HG02571 (cell line): ENCODE results near the gene ASIC2.

Experiments used
- ATAC-seq: cut with Tn5 transposase; IDR thresholded peaks from one replicate; pipeline ENCODE4 v1.9.1; 2021; ENCODE audit warnings: mild to moderate bottlenecking, moderate library complexity; ENCODE audit not compliant: unreplicated experiment

ASIC2 gene

DNA sequence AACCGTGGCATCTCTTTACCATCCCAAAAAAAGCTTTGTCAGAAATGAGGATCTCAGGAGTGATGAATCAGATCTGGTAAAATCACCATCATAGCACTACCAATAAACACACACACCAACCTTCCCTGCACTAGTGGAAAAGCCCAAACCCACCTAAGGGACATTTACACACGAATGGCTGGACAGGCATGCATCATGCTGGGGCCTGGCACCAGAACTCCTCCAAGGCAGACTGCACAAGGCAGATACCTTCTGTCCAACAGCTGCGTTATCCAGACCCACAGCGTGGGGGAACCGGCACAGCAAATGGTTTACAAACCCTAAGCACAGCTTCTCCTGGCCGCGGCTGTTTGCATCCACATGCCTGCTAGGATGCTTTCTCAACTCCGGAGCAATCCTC lies 2.8 kb downstream of the ASIC2 start:
- ATAC-seq: no peak

DNA sequence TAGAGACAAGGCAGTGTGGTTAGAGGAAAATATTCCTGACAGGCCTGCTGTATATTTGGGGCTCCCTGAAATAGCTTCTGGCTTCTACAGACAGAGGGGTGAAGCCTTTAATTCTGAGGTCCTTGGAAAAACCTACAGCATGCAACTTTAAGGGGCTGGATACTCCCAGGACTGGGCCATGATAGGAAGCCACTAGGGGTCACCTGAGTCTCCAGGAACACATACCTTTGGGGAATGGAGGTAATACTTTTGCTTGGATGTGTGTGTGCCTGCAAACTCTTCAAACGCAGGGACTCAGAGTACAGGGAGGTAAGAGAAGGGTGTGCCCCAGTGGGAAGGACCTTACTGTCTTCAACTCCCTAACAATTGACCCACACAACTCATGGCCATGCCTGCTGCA lies 4.1 kb downstream of the ASIC2 start:
- ATAC-seq: no peak

DNA sequence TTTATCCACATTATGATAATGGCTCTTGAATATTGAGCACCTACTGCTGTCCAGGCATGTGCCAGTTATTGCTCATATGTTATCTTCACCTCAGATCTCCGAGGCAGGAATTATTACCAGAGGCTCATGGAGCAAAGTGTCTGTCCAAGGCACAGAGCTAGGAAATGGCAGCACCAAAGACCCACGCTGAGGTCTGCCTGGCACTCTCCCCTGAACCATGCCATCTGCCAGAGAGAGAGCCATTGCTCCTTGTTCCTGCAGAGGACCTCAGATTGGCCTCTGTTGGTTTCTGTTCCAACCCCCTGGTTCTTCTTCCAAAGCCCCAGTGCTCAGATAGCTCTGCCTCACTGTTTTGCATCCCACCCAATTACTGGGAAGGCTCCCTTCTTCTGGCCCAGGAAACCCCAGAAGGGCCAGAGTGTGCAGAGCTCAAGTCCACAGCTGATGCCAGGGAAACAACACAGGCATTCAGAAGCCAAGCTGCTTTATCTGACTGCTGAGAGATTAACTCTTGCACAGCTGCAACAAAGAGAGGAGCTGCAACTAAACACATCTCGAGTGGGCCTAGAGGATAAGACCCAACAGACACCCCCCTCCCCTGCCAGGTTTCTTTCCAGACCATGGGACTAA lies 5.9 kb downstream of the ASIC2 start:
- ATAC-seq: no peak

DNA sequence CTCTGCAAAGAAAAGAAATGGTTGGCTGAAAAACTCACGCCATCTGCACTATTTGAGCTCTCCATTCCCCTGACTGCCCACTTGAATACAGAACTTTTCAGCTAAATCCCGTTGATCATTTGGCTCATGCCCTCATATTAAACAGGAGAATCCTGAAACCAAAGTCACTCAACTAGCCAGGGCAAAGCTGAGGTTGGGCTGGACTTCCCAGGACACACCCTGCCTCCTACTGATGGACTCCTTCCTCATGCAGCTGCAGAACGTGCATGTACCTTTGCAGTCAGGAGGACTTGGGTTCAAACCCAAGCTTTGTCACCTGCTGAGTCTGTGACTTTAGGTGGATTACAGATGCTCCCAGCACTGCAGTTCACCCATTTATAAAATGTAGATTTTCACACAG lies 7.7 kb downstream of the ASIC2 start:
- no peak for ATAC-seq

DNA sequence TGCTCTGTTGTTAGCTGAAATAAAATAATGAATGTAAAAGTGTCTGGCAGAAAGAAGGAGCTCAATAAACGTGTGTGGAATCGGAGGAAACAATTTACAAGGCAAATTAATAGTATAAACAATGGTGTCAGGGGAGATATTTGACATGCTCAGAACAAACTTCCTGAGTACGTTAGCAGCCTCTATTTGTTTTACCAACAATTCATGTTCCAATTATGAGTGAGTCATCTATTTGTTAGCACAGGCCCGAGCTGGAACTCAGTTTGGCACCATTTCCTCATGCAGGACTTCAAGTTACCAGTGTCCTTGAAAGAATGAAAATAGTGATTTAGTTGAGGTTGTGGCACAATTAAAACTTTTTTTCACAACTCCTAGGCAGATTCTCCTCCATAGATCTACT lies 9.1 kb downstream of the ASIC2 start:
- no peak for ATAC-seq

DNA sequence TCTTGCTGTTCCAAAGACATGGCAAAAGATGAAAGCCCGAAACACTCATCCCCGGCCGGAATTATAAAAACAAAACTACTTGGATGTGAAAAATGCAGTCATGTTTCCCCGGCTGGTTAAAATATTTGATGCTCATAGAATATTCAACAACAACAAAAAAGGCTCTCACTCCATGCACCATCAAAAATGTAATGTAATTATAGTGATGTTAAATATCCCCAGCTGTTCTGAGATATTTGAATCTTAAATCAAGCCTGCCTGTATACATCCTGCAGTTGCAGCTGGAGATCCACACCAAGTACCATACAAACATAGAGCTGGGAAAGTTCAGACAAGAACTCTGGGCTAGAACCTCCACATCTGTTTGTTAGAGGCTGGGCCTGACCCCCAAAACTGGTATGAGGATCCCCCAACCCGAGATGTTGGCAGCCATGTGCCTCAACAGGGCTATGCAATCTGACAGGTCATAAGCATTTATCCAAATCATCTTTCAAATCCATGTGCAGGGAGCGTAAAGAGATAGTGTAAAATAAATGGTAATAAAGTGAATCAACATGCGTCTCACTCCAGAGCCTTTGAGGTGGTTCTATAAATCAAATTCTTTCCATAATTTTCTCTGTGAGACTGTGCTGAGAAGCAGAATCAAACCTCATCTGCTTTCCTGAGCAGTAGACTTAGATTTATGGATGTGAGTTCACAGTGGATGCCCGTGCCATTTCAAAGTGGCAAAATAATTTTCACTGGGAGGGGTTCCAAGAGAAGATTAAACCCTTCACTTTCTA lies 12.7 kb downstream of the ASIC2 start:
- ATAC-seq: no peak

DNA sequence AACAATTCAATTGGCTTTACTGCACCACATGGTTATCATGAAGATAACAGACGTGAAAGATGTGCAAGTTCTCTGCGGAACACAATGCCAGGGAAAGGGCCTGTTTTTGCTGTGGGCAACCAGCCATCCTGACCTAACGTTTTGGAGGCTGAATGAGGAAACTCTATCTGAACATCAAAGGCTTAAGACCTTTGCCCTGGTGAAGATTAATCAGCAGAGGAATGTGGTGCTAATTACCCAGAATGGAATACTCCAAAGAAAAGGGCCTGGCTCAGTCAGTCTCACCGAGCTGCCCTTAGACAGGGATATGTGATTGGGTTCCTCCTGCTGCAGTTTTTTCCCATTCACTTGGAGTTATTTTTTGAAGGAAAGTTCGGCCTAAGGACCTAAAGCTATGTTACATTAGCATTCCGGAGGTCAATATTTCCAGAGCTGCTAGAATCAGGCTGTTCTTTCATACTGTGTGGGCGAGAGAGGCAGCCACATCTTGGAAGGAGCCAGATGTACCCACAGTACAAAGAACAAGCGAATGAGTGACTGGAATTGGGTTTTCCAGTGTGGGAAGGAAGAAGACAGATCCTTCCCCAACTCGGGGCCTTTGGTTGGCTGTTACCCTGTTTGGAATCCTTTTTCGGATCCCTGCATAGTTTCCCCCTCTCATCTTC lies 15.5 kb downstream of the ASIC2 start:
- ATAC-seq: no peak

DNA sequence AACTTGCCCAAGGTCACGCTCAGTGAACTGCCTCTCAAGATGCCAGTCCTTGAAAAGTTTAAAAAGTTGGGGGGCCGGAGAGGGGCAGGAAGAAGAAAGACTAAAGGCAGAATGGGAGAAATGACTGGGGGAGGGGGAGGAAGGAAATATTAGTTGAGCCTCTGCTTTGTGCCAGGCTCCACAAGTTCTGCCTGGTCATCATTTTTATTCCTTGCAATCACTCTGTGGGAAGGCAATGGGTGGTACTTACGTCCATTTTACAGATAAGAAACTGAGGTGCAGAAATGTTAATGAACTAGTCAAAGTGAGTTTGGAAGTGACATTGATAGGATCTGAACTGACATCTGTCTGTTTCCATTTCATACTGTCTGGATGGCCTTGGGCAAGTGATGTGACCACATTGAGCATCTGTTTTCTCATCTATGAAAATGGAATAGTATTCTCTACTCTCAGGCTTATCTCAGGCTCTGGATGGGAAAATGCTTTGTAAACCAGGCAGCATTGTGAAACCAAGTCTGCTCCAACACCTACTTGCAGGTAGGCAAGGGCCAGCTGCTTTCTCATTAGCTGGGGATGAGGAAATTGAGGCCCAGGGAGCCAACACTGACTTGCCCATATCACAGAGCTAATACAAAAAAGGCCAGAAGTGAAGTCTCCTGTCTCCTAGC lies 19.2 kb downstream of the ASIC2 start:
- ATAC-seq: no peak

DNA sequence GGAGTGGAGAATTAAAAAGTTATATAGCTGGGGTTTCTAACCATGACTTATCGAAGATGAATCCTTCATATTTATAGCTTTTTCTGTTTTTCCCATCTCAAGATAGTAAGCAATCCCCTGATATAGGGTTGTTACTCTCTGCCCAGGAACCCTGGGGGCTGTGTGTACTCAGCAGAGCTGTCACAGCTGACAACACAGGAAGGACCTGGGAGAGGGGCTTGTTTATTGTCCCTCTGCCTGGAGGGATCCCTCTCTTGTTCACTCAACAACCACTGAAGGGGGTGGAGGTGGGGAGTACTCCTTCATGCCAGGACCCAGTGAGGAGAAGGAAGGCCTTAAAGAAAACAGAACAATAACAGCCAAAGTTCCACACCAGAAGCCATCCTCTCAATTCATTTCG lies 19.8 kb downstream of the ASIC2 start:
- no peak for ATAC-seq

DNA sequence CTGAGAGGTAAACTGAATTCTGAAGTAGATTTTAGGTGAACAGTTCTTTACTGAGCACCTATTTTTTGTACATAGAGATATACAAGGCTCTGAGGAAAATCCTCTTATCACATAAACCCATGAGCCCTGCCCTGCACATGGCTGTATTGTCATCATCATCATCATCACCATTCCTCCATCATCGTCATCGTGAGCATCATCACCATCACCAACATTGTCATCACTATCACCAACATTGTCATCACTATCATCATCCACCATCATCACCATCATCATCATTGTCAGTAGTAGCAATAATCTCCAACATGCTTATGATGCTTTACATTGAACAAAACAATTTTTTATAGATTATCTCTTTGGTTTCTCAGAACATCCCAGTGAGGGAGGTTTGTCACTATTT lies 20.7 kb downstream of the ASIC2 start:
- ATAC-seq: no peak

DNA sequence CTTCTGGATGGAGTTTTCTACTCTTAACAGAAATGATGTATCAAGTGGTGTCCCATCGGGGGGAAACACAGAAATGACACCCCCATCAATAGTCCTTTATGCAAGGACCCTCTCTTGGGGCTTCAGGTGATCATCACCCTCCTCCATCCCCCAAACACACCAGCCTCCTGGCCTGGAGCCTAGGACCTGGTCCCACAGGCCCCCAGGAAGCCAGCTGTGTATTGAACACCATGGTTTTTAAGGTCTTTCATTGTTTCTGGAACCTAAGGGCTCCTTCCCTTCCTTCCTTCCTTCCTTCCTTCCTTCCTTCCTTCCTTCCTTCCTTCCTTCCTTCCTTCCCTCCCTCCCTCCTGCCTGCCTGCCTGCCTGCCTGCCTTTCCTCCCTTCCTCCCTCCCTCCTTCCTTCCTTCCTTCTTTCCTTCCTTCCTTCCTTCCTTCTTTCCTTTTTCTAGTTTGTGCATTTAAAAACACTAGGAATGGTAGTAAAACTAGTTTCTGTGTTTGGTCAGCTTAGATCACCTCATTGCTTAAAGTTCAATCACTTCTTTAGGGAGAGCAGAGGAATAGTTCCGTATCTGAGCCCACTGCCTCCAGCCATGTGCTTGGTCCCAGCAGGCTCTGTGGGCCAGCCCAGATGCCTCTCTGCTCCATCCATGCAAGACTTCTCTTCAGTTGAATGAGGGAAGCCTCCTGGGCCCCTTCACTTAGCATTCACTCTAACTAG lies 23.6 kb downstream of the ASIC2 start:
- no peak for ATAC-seq

DNA sequence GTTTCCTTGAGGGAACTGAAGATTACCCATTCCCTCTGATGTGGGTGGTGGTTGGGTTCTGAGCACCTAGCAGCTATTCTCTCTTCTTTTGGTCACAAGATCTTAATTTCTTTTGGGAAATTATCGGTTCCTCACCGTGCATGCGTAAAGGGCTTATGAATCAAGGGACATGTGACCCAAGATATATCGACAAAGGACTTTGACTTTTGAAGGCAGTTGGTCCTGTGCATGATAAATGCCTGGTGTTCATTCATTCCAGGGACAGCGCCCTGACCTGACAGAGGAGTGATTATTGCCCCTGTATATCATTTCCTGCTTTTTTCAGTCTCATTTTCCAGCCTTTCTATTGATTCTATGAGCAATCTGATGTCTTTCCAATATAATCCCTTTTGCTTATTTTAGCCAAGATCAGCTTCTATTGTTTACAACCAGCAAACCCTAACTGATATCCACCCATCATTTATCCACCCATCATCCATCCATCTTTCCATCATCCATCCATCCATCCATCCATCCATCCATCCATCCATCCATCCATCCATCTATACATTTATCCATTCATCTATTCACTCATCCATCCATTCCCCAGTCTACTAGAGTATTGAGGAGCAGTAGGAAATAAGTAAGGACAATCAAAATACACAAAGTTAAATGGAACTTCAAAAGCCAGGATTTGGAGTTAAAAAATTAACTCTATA lies 25.1 kb downstream of the ASIC2 start:
- no peak for ATAC-seq

DNA sequence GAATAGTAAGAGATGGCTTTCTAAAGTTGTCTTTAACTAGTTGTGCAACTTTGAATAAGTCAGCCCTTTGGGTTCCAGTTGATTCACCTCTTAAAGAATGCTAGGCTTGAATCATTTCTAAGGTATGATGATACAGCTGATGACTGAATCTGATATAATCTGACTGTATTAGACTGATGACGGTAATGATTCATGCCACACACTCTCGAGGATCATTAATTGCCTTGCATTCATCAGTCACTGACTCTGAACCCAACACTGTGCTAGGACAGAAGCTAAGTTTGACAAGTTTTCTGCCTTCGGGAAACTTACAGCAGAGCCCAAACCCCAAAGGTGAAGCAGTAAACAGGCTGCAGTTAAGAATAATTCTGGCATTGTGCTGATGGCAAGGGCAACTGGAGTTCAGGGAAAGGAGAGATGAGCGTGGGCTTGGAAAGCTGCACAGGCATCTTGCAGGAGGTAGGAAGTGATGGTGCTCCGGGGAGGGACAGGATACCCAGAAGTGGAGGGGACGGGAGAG lies 25.8 kb downstream of the ASIC2 start:
- ATAC-seq: no peak

DNA sequence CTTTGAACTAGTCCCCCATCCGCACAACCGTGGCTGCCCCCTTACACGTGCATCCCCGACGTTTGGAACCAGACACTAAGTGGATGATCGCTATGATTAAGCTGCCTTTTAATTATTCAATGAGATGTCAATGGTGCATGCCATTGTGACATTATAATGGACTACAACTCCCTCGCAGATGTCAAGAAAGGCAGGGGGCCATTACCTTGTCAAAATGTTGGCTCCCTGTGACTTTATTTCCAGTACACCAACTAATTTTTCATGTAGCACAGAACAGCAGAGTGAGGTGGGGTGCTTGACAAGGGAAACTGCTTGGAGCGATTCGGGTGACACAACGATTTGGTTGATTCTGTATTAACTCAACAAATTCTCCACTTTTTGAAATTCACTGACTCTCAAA lies 26.5 kb downstream of the ASIC2 start:
- no peak for ATAC-seq

DNA sequence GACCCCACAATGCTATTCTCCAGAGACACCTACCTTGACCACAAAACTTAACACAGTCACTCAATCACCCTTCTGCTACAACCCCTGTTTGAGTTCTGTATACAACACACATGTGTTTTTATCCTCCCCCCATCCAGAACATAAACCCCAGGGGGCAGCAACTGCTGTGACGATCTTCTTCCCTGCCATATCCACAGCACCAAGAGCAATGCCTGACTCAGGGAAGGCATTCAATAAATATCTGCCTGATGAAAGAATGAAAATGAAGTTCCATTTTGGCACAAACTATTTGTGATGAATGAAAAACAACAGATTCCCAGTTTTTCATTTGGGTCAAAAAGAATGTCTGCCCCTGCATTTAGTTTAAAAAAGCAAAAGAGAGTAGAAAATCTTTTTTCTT lies 27.0 kb downstream of the ASIC2 start:
- no peak for ATAC-seq

DNA sequence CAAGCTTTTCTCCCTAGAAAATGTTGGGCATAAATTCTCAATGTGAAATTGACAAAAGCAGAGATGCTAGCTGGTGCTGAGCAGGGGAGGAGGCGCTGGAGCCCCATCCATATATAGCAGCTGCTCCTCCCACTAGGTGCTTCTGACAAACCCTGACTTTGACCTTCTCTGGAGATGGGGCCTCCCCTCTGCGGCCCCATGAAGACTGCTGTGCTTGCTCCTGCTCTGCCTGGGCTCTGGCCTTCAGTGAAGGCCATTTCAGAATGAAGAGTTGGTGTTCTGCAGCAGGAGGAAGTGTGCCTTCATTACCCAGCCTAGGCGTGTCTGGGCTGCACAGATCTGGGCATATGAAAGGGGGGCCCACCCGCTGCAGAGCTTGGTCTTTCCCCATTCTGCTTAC lies 29.7 kb downstream of the ASIC2 start:
- ATAC-seq: no peak

DNA sequence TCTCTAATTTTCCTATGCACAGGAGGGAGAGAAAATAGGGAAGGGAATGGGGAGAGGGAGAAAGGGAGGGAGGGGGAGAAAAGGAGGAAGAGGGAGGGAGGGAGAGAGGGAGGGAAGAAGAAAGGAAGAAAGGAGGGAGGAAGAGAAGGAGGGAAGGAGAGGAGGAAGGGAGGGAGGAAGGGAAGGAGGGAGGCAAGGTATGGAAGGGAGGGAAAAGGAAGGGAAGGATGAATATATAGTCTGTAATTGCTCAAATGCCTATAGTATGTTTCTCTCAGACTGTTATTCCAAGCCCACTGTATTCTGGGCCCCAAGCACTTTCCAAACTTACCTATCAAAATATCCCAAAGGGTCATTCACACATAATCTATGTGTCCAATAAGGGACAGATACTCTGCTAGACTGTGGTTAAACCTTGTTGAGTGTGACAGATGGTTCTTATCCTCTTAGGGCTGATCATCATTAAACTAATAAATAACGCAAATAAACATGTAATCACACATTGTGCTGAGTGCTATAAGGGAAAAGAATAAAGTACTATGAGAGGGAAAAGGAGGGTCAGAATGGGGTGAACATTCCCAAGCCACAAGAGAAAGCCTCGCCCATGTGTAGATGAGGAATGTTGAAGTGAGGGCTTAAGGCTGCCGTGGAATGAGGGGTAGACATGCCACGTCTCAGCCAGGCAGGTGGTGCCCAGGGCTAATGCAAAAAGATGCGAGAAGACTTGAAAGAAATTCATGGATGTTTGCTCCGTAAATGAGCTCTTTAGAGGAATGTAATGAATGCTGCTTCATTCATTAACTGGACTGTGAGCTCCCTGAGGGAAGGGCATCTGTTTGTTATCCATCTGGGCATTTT lies 30.6 kb downstream of the ASIC2 start:
- no peak for ATAC-seq

DNA sequence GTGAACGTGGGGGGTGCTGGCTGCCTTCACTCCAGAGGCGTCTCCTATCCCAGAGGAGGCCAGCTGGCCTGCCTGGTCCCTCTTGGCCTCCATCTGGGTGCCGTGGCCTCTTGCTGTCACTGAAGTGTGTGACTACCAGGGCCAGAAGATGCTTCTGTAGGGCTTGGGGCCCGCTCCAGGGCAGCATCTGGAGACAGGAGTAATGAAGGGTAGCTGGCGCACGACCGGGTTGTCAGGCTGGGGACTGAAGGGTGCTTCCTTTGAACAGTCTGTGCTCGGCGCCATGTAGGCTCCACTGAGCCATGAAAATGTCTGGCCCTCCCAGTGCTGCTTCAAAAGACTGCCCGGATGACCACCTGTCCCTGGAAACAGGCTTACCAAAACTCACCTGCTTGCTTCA lies 31.3 kb downstream of the ASIC2 start:
- ATAC-seq: no peak

DNA sequence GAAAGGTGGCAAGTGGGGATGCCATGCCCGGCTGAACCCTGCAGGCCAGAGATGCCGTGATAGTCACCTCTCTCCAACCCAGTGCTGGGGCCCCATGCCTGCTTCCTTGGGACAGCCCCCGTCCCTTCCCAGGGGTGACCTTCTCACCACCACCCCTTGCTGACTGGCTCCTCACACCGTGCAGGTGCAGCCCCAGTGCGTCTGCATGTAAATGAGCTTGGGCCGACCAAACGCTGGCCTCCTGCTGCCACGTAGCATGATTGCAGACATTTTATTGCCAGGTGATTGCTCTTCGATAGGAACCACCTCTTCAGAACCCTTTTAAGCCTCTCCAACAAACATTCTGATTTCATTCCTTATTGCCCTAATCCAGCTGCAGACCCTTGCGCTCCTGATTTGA lies 32.5 kb downstream of the ASIC2 start:
- ATAC-seq: no peak
